Esophagus mucosa (tissue), 1 donor: Measurements from ENCODE around the gene CHCHD3. TPM values are rescaled to one million over a fixed set of nuclear protein-coding genes. Genes with fewer than 3 reads are reported as not detected.
A peak's percentile ranks its signal among the peaks of the same experiment; 100 is the strongest.

ENCODE experiments used
- ATAC-seq: fragments of 200-7000 bp; cut with Tn5 transposase; one replicate; pipeline ENCODE4 v1.9.1; 2020
- total RNA-seq: library from RNA; stranded (reverse); gene quantifications from one replicate; pipeline ENCODE4 v1.2.4, GENCODE V29; 2023
- donor health status: DM: yes; HTN: yes; CAD: no.

CHCHD3 gene
- total RNA-seq, 1 donor from 2014 or later, result 33.1 TPM

- ATAC-seq, result no peak
These were observed 4.5 kb downstream of the CHCHD3 start for GRCh38 chr7:133077394-133077793.

DNA sequence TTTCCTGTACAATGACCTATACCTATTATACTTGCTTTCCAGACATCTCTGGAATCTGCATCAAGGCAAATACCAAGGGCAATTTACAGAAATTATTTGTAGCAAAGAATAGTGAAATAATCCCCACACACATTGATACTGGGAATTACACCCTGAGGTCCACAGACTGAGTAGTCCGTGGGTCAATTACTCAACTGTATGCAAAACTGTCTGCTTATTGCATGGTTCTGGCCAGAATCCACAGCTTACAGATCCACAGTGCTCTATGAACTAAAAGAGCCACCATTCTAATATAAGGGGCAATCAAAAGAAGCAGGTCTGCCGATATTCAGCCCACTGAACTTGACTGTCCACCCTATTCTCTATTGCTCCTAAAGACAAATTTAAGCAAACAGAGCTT, 5.7 kb downstream of the CHCHD3 start:
- ATAC-seq, result no peak

GRCh38 chr7:133071506-133071905, 10.4 kb downstream of the CHCHD3 start:
- no peak for ATAC-seq

- peak; percentile 75 for ATAC-seq
These were observed 11.3 kb downstream of the CHCHD3 start for GRCh38 chr7:133070562-133070961.

- ATAC-seq, result no peak
These were observed 16.6 kb downstream of the CHCHD3 start for GRCh38 chr7:133065301-133065700.

GRCh38 chr7:133064082-133064820, 17.6 kb downstream of the CHCHD3 start:
- no peak for ATAC-seq

DNA sequence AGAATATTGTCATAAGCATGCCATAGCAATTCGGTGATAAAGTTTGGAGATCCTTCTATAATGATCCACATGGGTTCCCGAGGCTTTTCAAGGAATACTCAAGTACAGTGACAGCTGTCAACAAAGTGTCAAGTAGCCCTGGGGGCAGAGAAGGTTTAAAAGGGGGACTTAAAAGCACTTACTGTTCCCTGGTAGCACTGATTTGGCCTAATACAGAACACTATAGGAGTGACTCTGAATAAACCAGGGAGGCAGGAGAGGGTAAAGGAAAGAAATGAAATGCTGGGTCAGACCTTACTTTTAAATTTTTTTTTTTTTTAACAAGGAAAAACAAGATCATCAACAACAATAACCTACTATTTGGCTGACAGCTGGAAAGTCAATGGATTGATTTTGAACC, 20.1 kb downstream of the CHCHD3 start:
- no peak for ATAC-seq

DNA sequence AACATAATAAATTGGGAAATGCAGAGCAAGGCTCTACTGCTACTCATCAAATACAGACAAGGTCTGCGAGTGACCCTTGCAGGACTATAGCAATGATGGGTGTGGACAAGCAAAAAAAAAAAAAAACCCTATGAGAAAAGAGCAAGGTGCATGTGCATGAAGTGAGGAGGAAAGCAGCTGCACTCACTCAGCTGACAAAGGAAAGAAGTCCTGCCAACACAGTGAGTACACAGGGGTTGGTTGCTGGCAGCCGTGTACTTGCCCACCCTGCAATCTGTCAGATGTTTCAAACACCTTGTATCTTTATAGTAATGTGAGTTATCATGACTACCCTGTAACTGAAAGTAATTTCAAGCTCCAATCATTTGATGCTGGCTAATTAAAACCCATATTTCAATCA, 20.5 kb downstream of the CHCHD3 start:
- no peak for ATAC-seq

DNA sequence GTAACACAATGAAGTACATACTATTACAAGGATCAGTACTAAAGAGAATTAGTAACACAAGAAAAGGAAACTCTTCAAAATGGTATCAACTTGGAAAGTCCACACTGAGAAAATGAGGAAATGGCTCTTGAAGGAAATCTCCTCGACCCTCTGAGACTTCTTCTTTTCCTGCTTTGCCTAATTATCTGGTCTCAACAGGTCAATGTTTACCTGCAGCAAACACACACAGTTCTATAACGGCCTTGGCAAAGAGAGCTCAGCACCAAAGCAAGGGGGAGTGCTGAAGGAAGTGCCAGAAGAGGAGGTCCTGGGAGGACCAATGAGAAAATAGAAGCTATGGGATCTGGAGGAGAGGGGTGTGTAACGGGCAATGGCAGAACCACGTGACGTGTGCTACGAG, 21.9 kb downstream of the CHCHD3 start:
- no peak for ATAC-seq

DNA sequence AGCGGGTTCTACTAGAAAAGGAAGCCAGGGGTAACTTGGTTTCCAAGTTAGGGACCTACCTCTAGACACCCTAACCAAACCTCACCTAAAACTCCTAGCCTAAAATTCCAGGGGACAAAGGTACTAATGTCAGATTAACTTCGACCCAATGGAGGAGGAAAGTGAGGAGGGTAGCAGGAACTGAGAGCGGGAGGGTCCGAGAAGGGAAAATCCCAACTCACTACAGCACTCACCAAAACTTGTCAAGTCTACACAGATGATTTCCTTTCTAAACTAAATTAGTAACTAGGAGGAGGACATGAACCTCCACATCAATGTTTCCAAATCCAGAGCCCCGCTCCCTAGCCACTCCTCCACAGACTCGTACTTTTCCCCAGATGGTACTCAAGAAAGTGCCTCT, 22.6 kb downstream of the CHCHD3 start:
- ATAC-seq, result no peak

- ATAC-seq, result peak; percentile 36
These were observed 25.3 kb downstream of the CHCHD3 start for GRCh38 chr7:133056370-133057238.

GRCh38 chr7:133054162-133054840, 27.6 kb downstream of the CHCHD3 start:
- no peak for ATAC-seq

- ATAC-seq, result peak; percentile 52
These were observed 28.5 kb downstream of the CHCHD3 start for GRCh38 chr7:133053321-133053891.

DNA sequence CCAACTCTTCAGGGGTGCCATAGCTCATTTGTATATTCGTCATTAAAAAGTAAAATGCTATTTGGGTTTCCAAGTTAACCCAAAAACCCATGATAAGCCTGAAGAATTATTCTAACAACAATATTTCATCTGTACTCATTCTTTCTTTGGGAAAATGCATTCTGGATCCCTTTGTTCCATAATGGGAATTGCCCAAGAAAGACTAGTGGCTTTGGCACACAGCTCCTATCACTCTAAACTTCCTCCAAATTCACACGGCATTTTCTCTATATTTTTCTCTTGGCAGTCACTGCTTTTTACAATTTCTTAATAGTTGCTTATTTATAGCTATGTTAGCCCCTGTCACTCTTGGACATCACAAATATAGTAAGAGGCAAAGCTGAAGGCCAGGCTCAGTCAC, 29.1 kb downstream of the CHCHD3 start:
- ATAC-seq, result no peak

DNA sequence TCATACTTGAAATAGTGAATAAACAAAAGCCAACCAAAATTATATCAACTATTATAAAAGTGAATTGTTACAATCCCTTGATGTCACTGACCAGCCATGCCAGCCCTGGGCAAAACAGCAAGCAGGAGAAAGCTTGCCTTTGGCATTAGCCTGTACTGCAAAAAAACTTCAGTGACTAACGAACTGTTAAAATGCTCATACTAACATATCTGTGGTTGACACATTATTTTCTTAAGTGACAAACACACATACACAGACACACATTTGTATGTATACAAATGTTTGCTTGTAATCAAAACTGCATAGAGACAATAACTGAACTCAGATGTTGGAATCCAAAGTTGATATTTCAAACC, 29.5 kb downstream of the CHCHD3 start:
- ATAC-seq, result no peak

- ATAC-seq, result no peak
These were observed 30.0 kb downstream of the CHCHD3 start for GRCh38 chr7:133051719-133052400.

GRCh38 chr7:133051066-133051465, 30.8 kb downstream of the CHCHD3 start:
- no peak for ATAC-seq

- no peak for ATAC-seq
These were observed 31.5 kb downstream of the CHCHD3 start for GRCh38 chr7:133050200-133050995.

GRCh38 chr7:133048589-133048988, 33.3 kb downstream of the CHCHD3 start:
- no peak for ATAC-seq

GRCh38 chr7:133047321-133047720, 34.6 kb downstream of the CHCHD3 start:
- no peak for ATAC-seq

GRCh38 chr7:133044722-133045473, 37.0 kb downstream of the CHCHD3 start:
- ATAC-seq, result no peak
